GM13976 (cell line): ENCODE data around the gene USP22.

Experiments used
- DNase-seq: peaks from one replicate; pipeline ENCODE4 v3.0.0; 2012; ENCODE audit warnings: low spot score
- in situ Hi-C: fragments of 300-500 bp; cut with MboI; formaldehyde crosslinking; loops from one replicate; pipeline ENCODE4 v1.12.0; 2022; ENCODE audit warnings: low sequenced_read_pairs, mixed read lengths, inconsistent platforms; ENCODE audit not compliant: unreplicated experiment
- TF ChIP-seq, protein P1 (sequence below): IDR thresholded peaks from 2 replicates; pipeline ENCODE4 v1.5.1; 2012; ENCODE audit warnings: borderline replicate concordance, mild to moderate bottlenecking; ENCODE audit not compliant: insufficient read depth; ENCODE audit errors: extremely low read depth, missing control alignments, control extremely low read depth

Gene USP22

DNA sequence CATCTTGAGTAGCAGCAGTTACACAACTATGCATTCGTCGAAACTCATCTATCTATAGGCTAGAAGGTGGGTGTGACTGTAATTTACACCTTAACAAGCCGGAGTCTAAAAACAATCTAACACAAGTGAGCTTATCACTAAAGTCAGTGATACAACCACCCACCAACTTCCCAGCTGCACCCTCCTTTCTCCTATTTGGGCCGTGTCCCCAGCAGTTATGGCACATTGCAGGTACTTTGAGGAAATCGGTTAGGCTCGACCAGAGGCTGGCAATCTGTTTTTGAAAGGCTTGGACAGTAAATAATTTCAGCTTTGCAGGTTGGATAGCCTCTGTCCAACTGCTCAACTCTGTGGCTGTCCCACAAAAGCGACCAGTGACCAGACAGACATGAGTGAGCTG, 26.0 kb downstream of the USP22 start:
- TF ChIP-seq, protein P1, sequence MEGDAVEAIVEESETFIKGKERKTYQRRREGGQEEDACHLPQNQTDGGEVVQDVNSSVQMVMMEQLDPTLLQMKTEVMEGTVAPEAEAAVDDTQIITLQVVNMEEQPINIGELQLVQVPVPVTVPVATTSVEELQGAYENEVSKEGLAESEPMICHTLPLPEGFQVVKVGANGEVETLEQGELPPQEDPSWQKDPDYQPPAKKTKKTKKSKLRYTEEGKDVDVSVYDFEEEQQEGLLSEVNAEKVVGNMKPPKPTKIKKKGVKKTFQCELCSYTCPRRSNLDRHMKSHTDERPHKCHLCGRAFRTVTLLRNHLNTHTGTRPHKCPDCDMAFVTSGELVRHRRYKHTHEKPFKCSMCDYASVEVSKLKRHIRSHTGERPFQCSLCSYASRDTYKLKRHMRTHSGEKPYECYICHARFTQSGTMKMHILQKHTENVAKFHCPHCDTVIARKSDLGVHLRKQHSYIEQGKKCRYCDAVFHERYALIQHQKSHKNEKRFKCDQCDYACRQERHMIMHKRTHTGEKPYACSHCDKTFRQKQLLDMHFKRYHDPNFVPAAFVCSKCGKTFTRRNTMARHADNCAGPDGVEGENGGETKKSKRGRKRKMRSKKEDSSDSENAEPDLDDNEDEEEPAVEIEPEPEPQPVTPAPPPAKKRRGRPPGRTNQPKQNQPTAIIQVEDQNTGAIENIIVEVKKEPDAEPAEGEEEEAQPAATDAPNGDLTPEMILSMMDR = no peak
- in situ Hi-C loops = no loop called here
- DNase-seq = no peak

DNA sequence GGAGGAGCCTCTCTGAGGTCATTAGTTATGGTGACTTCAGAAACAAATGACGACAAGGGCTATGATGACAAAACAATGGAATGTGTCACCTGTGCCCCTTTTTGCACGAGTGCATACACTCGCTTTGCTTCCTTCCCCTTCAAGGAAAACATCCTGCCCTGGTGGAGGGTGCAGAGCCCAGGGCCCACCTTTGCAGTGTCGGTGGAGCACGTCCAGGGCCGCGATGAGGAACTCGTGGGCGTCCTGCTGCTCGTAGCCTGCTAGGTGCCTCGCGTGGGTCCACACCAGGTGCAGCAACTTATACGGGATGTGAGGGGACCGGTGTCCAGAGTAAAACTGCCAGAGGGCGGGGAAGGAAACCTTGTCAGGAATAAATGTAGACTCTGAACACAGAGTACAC, 27.2 kb downstream of the USP22 start:
- in situ Hi-C loops = no loop called here
- DNase-seq = no peak
- TF ChIP-seq, protein P1 = no peak

DNA sequence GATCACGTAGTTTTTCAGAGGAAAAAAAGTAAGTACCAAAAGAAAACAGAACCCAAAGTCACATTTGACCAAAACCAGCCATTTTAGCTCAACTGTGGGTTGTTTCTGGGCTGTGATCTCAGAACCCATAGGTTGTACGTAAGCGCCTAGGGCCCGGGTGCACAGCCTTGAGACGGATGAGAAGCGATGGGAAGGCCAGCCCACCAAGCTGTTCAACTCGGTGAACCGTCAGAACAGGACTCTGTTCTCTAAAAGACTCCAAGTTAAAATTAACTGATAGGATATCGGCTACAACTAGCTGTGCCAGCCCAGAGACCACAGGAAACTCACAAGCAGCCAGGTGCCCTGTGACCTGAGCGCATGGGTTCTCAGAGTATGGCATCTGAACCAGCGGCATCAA, 28.3 kb downstream of the USP22 start:
- in situ Hi-C loops = no loop called here
- DNase-seq = no peak
- TF ChIP-seq, protein P1 = no peak

DNA sequence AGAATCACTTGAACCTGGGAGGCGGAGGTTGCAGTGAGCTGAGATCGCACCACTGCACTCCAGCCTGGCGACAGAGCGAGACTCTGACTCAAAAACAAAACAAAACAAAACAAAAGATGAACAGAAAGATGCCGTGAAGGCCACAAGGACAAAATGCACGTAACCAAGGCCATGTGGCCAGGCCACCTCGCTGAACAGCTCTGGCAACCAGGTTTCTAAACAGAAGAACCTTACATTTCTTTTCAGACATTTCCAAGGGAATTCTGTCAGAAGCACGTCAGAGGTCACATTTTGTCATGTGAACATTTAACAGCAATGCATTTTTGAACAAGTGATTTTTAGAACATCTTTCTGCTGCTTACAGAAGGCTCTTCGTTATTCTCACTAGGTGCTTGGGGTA, 28.8 kb downstream of the USP22 start:
- in situ Hi-C loops = no loop called here
- no peak for DNase-seq

DNA sequence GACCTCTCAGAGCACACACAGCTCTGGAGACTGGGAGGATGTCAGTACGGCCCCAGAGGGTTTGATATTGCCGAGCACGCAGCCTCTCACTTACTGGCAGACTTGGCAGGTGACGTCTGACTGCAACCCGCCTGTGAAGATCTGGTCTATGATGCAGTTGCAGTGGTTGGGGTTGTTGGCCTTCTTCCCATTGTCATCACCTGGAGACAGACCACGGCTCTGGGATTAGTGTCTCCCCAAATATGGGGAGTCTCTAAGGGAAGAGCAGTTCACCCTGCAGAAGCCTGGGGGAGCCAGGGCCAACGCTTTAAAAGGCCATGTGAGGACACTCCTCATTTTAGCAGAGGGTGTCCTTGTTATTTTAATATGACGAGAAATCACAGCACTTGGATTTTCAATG, 30.1 kb downstream of the USP22 start:
- no peak for DNase-seq
- TF ChIP-seq, protein P1 = no peak
- in situ Hi-C loops = no loop called here

More for the DNA sequence above, 28.8 kb downstream of the USP22 start:
- TF ChIP-seq, protein P1 = no peak

DNA sequence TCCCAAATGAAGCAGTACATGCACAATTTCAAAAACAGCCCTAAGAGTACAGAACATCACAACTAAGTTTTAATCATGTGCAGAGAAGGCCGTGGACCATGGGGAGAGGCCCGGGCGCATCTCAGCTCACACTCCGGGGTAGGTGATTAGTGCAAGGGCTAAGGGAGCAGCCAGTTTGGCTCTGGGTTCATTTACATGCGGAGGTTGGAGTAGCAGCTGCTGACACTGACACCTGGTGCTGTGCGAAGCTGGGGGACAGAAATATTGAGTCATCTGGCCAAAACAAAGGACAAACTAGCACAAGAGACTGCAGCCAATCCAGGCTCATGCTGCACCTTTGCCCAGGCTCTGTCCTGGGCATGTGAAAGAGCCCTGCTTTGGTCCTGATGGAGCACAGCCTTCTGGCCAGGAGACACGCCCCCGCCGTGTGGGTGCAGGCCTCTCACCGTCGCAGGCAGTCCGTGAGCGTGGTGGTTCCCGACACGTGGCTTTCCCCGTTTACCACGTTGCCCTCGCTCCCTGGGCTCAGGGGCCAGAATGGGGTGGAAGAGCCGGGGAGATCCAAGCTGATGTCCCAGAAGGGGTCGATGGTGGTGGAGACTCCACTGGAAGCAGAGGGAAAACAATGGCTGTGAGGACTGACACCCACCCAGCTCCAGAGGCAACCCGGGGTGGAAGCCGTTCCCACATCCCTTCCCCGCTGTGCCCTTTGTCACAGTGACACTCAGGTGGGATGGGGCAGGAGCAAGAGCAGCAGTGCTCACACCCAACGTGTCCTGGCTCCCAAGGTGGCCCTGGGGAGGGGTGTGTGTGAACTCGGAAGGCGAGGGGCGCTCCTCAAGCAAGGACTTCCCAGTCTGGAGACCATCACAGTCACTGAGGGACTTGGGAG, 31.9 kb downstream of the USP22 start:
- TF ChIP-seq, protein P1 = no peak
- DNase-seq = no peak
- in situ Hi-C loops = no loop called here
